ENCODE measurements around the gene BRI3. TPM values are rescaled to one million over a fixed set of nuclear protein-coding genes. Genes with fewer than 3 reads are reported as not detected.

BRI3 gene, protein sequence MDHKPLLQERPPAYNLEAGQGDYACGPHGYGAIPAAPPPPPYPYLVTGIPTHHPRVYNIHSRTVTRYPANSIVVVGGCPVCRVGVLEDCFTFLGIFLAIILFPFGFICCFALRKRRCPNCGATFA
- polyA plus RNA-seq (2013) = 402 and 424 TPM in 2 replicates

DNA sequence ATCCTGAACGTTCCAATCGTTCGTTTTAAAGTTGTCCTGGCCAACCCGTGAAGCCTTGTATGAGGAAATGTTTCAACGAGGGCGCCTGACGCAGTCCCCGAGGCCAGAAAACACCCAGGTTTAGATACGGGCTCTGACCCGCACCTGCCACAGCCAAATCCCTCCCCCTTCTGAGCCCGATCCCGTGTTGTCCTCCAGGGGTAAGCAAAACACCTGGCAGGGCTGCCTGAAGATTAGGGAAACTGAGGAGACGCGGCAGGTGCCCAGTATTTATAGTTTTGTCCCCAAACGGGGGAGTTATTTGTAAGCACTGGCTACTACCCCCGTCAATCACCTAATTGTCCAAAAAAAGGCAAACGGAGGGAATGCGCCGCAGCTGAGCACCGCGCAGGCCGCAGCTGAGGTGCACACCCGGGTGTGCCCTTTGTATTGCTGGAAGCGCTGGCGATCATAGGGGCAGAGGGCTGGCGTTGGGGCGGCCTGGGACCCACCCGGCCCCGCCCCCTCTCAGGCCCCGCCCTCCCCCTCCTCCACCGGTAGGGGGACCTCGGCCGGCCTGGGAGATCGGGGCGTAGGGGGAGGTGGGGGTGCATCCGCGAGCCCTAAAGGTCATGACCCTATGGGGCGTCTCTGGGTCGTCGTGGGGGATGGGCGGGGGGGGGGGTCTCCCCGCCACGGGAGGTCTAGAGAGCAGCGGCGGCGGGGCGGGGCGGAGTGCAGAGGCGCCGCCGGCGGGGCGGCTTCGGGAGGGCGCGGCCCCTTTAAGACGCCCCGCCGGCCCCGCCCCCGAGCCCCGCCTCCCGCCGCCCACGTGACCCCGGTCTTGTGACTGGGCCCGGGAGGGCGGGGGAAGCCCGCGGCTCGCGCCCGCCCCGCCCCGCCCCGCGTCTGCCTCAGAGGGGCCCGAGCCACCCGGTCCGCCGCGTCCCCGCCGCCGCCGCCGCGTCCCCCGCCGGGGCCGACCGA lies at the start of gene BRI3:
TSS of gene BRI3 (plus strand) at position 896 of the 966 bp plus-strand sequence. CDS start 110 bp downstream, outside the sequence.
- Histone ChIP-seq H3K14ac (ENCODE audit: low read length) (peak within 1 kb of the TSS; percentile 93), H3K9ac (ENCODE audit: low read length) (peak within 1 kb of the TSS; percentile 77), H3K4ac (ENCODE audit: low read depth, low read length) (peak within 1 kb of the TSS; percentile 88), H3K4me2 (ENCODE audit: low read length) (peak within 1 kb of the TSS; percentile 95), H3K23ac (ENCODE audit: low read length) (no peak within 1 kb of the TSS), H3K27me3 (ENCODE audit: insufficient read depth, low read length) (no peaks in the 10 kb centered on the region), H3K36me3 (ENCODE audit: control insufficient read depth in 1 of 2, insufficient read depth in 2 of 2, low read length in 2 of 2) (peaks cover 14 to 15% of the 10 kb centered on the region in 2 experiments), H3K4me1 (ENCODE audit: control insufficient read depth in 1 of 2, insufficient read depth in 2 of 2, low read length in 2 of 2) (peaks cover 32 to 40% of the 10 kb centered on the region in 2 experiments), H4K91ac (ENCODE audit: low read depth, low read length) (peak within 1 kb of the TSS; percentile 59), H3K79me2 (ENCODE audit: control insufficient read depth, insufficient read depth, low read length, poor library complexity) (peaks cover 41% of the 10 kb centered on the region), H3K18ac (ENCODE audit: low read length) (peak within 1 kb of the TSS; percentile 87), H4K8ac (ENCODE audit: low read depth, low read length) (peak within 1 kb of the TSS; percentile 77), H3K4me3 (ENCODE audit: low read depth, low read length) (peak within 1 kb of the TSS; percentile 79), H2BK12ac (ENCODE audit: low read length) (no peak within 1 kb of the TSS), H2AK5ac (ENCODE audit: low read length) (peak within 1 kb of the TSS; percentile 97), H2BK120ac (ENCODE audit: insufficient read depth, low read length, poor library complexity) (peak within 1 kb of the TSS; percentile 80), H2BK5ac (ENCODE audit: low read depth, low read length, poor library complexity) (peak within 1 kb of the TSS; percentile 89), H4K12ac (ENCODE audit: low read depth, low read length) (peak within 1 kb of the TSS; percentile 38), H3K9me3 (ENCODE audit: insufficient read depth, low read depth, low read length) (no peaks in the 10 kb centered on the region), H2AFZ (ENCODE audit: insufficient read depth, low read length, poor library complexity) (peak within 1 kb of the TSS; percentile 75), H3K27ac (ENCODE audit: low read depth, low read length) (peak within 1 kb of the TSS; percentile 69), H3K79me1 (ENCODE audit: low read length) (peaks cover 38% of the 10 kb centered on the region)
- no CpG with 5 or more reads among the region's 92 CpGs for WGBS (ENCODE audit: extremely low coverage, insufficient coverage, insufficient read length)
- DNase-seq = peak; percentile 97 to 98

DNA sequence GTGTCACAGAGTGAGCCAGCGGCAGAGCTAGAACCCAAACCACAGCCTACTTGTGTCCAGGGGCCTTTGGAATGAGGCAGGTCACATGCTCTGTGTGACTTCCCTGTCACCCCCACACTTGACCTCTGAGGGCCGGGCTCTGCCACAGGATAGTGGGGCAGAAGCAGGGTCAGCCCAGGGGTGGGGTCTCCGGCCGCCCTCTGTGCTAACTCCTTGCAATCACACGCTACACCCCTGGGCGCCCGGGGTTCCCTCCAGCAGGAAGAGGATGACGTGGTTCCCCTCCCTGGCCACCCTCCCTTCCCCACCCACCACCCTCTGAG lies 49.3 kb upstream of the BRI3 start:
- WGBS (ENCODE audit: extremely low coverage, insufficient coverage, insufficient read length) = no CpG with 5 or more reads among the region's 8 CpGs
- H3K27ac ChIP-seq (ENCODE audit: low read depth, low read length) = no peak overlapping the region
- H2BK5ac ChIP-seq (ENCODE audit: low read depth, low read length, poor library complexity) = no peak overlapping the region

DNA sequence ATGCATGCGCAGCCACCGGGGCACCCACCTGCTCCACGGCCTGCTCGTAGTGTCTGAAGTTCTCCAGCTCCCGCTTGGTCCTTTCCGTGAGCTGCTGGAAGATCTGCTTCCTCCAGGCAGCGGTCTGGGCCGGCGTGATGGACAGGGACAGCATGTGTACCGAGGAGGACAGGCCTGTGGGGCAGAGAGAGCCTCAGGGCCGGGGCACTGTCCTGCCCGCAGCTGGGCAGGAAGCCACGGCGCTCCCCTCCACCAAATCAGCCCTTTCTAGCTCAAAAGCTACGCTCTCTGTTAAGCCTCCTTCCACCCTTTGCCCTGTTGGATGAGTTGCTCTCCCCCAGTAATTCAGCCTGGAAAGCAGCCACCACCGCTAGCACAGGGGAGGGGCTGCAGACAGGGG lies 48.7 kb upstream of the BRI3 start:
- H2BK120ac ChIP-seq (ENCODE audit: insufficient read depth, low read length, poor library complexity) = no peak overlapping the region
- H3K36me3 ChIP-seq (ENCODE audit: control insufficient read depth in 1 of 2, insufficient read depth in 2 of 2, low read length in 2 of 2) = peaks cover 0 to 4% of the 10 kb centered on the region in 2 experiments
- WGBS (ENCODE audit: extremely low coverage, insufficient coverage, insufficient read length) = no CpG with 5 or more reads among the region's 16 CpGs

More for the DNA sequence above, 49.3 kb upstream of the BRI3 start:
- no peak overlapping the region for H3K4me2 ChIP-seq (ENCODE audit: low read length)
- no peak overlapping the region for H2AFZ ChIP-seq (ENCODE audit: insufficient read depth, low read length, poor library complexity)
- no peak overlapping the region for H2AK5ac ChIP-seq (ENCODE audit: low read length)
- no peak overlapping the region for H4K8ac ChIP-seq (ENCODE audit: low read depth, low read length)
- no peak for DNase-seq
- H3K27me3 ChIP-seq (ENCODE audit: insufficient read depth, low read length) = no peaks in the 10 kb centered on the region
- no peaks in the 10 kb centered on the region for H3K79me2 ChIP-seq (ENCODE audit: control insufficient read depth, insufficient read depth, low read length, poor library complexity)
- H4K12ac ChIP-seq (ENCODE audit: low read depth, low read length) = no peak overlapping the region
- no peaks in the 10 kb centered on the region for H3K4me1 ChIP-seq (ENCODE audit: control insufficient read depth in 1 of 2, insufficient read depth in 2 of 2, low read length in 2 of 2)
- no peak overlapping the region for H3K9ac ChIP-seq (ENCODE audit: low read length)
- no peak overlapping the region for H2BK12ac ChIP-seq (ENCODE audit: low read length)
- no peak overlapping the region for H4K91ac ChIP-seq (ENCODE audit: low read depth, low read length)
- H3K36me3 ChIP-seq (ENCODE audit: control insufficient read depth in 1 of 2, insufficient read depth in 2 of 2, low read length in 2 of 2) = peaks cover 0 to 4% of the 10 kb centered on the region in 2 experiments
- no peak overlapping the region for H3K4ac ChIP-seq (ENCODE audit: low read depth, low read length)
- H3K79me1 ChIP-seq (ENCODE audit: low read length) = no peaks in the 10 kb centered on the region
- peaks cover 4% of the 10 kb centered on the region for H3K9me3 ChIP-seq (ENCODE audit: insufficient read depth, low read depth, low read length)
- H3K14ac ChIP-seq (ENCODE audit: low read length) = no peak overlapping the region
- H2BK120ac ChIP-seq (ENCODE audit: insufficient read depth, low read length, poor library complexity) = no peak overlapping the region
- H3K18ac ChIP-seq (ENCODE audit: low read length) = no peak overlapping the region
- no peak overlapping the region for H3K23ac ChIP-seq (ENCODE audit: low read length)
- H3K4me3 ChIP-seq (ENCODE audit: low read depth, low read length) = no peak overlapping the region

DNA sequence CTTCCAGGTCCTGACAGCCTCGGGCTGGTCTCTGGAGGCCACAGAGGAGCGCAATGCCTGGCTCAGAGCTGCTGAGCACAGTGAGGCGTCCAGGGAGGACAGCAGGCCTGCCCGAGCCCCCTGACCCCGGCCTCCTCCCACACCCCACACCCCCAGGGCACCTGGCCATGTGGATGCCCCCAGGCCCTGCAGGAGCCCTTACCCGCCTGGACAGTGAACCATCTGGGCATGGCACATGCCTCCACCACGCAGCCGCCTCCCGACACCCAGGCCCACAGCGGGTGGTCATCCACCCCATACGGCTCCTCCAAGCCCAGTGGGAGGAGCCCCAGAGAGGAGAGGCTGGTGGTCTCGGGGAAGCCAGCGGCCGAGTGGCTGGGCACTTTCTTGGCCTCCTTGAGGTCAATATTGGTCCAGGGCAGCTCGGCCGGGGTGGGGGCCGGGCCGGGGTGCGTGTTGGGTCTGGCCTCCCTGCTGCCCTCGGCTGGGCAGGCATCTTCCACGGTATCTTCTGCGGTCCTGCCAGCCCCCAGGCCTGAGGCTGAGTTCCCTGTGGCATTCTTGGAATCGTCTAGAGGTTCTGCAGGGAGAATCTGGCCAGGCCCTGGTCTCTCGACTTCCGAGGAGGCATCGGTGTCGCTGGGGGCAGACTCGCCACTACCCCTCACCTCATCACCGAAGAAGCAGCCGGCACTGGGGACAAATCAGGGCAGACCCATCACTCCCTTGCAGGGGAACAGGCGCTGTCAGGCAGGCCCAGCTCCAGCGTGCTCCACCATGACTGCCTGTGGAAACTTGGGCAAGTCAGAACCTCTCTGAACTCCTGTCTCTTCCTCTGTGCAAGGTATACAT lies 48.0 kb upstream of the BRI3 start:
- Histone ChIP-seq H3K4me3 (ENCODE audit: low read depth, low read length) (no peak overlapping the region), H2BK5ac (ENCODE audit: low read depth, low read length, poor library complexity) (no peak overlapping the region), H4K12ac (ENCODE audit: low read depth, low read length) (no peak overlapping the region), H2BK120ac (ENCODE audit: insufficient read depth, low read length, poor library complexity) (no peak overlapping the region), H3K4me2 (ENCODE audit: low read length) (no peak overlapping the region), H4K91ac (ENCODE audit: low read depth, low read length) (no peak overlapping the region), H3K9ac (ENCODE audit: low read length) (no peak overlapping the region), H3K9me3 (ENCODE audit: insufficient read depth, low read depth, low read length) (peaks cover 7% of the 10 kb centered on the region), H3K27me3 (ENCODE audit: insufficient read depth, low read length) (no peaks in the 10 kb centered on the region), H3K79me1 (ENCODE audit: low read length) (no peaks in the 10 kb centered on the region), H3K27ac (ENCODE audit: low read depth, low read length) (no peak overlapping the region), H3K14ac (ENCODE audit: low read length) (no peak overlapping the region), H2AFZ (ENCODE audit: insufficient read depth, low read length, poor library complexity) (no peak overlapping the region), H3K79me2 (ENCODE audit: control insufficient read depth, insufficient read depth, low read length, poor library complexity) (no peaks in the 10 kb centered on the region), H3K4me1 (ENCODE audit: control insufficient read depth in 1 of 2, insufficient read depth in 2 of 2, low read length in 2 of 2) (no peaks in the 10 kb centered on the region), H3K23ac (ENCODE audit: low read length) (no peak overlapping the region), H3K18ac (ENCODE audit: low read length) (no peak overlapping the region), H2BK12ac (ENCODE audit: low read length) (no peak overlapping the region), H4K8ac (ENCODE audit: low read depth, low read length) (no peak overlapping the region), H2AK5ac (ENCODE audit: low read length) (no peak overlapping the region), H3K4ac (ENCODE audit: low read depth, low read length) (no peak overlapping the region), H3K36me3 (ENCODE audit: control insufficient read depth in 1 of 2, insufficient read depth in 2 of 2, low read length in 2 of 2) (peaks cover 3 to 7% of the 10 kb centered on the region in 2 experiments)
- no peak for DNase-seq
- no CpG with 5 or more reads among the region's 32 CpGs for WGBS (ENCODE audit: extremely low coverage, insufficient coverage, insufficient read length)

More for the DNA sequence above, 48.7 kb upstream of the BRI3 start:
- Histone ChIP-seq H2AK5ac (ENCODE audit: low read length) (no peak overlapping the region), H3K4me1 (ENCODE audit: control insufficient read depth in 1 of 2, insufficient read depth in 2 of 2, low read length in 2 of 2) (no peaks in the 10 kb centered on the region), H3K4me3 (ENCODE audit: low read depth, low read length) (no peak overlapping the region), H2BK12ac (ENCODE audit: low read length) (no peak overlapping the region), H3K27me3 (ENCODE audit: insufficient read depth, low read length) (no peaks in the 10 kb centered on the region), H3K27ac (ENCODE audit: low read depth, low read length) (no peak overlapping the region), H2BK5ac (ENCODE audit: low read depth, low read length, poor library complexity) (no peak overlapping the region), H3K4me2 (ENCODE audit: low read length) (no peak overlapping the region), H3K18ac (ENCODE audit: low read length) (no peak overlapping the region), H3K9me3 (ENCODE audit: insufficient read depth, low read depth, low read length) (peaks cover 4% of the 10 kb centered on the region), H4K8ac (ENCODE audit: low read depth, low read length) (no peak overlapping the region), H3K4ac (ENCODE audit: low read depth, low read length) (no peak overlapping the region), H3K23ac (ENCODE audit: low read length) (no peak overlapping the region), H3K79me1 (ENCODE audit: low read length) (no peaks in the 10 kb centered on the region), H4K91ac (ENCODE audit: low read depth, low read length) (no peak overlapping the region), H3K79me2 (ENCODE audit: control insufficient read depth, insufficient read depth, low read length, poor library complexity) (no peaks in the 10 kb centered on the region), H3K9ac (ENCODE audit: low read length) (no peak overlapping the region), H4K12ac (ENCODE audit: low read depth, low read length) (no peak overlapping the region), H3K14ac (ENCODE audit: low read length) (no peak overlapping the region), H2AFZ (ENCODE audit: insufficient read depth, low read length, poor library complexity) (no peak overlapping the region)
- no peak for DNase-seq
